ENCODE results near the gene FAM163B.

GRCh38 chr9:133576875-133577736, 32.1 kb downstream of the FAM163B start:
- TF ChIP-seq GATA3 (IDR thresholded peaks at IDR 0.05; ENCODE audit: low read depth, low read length) (no peak), GATA2 (IDR thresholded peaks at IDR 0.05; ENCODE audit: low read depth, low read length) (no peak)
